HG03064 (cell line): ENCODE measurements around the gene LILRB5.
"Not testable (repeated sequence)": the region's sequence is repeated elsewhere in the genome, so short reads cannot be mapped to it uniquely, and the experiment has no call there.

Source experiments
- ATAC-seq: cut with Tn5 transposase; IDR thresholded peaks from one replicate; pipeline ENCODE4 v1.9.1; 2021; ENCODE audit warnings: low read depth; ENCODE audit not compliant: unreplicated experiment

The LILRB5 gene

DNA sequence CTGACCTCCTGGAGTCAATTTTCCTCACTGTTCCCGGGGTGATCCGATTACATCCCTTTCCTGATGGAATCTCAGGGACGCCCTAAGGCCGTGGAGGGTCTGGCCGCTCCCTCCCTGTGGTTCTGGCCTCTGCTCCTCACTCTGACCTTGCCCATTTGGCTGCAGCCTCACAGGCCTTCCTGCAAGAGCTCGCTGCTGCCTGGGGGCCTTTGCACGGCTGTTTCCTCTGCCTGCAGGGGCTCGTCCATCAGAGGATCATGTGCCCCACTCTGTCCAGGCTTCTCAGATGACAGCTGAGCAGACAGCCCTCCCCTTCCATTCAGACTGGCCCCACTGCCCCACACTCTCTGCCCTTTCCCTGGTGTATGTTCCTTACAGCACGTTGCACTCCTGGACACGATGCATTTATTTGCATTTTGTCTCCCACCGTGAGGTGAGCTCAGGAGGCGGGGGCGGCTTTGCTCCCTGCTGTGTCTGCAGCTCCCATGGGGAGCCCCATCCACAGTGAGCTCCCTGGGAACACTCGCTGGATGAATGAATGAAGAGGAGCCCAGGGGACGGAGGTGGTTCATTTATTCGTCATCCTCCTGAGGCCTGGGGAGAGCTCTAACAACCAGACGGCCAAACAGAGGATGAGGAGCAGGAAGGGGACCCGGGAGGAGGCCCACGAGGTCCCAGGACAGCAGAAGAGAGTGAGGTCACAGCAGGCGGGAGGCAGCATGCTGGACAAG lies 39.4 kb downstream of the LILRB5 start:
- not testable (repeated sequence) for ATAC-seq

DNA sequence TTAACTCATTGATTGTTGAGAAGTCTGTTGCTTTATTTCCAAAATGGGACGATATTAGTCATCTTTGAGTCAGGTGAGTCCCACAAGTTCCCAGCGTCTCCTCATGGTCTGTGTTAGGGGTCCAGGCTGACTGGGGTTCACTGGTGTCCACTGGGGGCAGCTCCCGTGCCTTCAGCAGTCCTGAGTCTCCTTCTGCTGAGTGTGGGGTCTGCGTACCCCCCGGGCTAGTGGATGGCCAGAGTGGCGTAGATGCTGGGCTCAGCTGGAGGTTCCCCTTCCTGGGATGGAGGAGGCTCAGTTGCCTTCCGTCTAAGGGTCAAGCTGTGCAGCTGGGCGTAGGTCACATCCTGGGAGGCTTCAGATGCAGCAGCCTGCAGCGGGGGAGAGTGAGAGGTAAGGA lies 40.2 kb downstream of the LILRB5 start:
- no peak for ATAC-seq

DNA sequence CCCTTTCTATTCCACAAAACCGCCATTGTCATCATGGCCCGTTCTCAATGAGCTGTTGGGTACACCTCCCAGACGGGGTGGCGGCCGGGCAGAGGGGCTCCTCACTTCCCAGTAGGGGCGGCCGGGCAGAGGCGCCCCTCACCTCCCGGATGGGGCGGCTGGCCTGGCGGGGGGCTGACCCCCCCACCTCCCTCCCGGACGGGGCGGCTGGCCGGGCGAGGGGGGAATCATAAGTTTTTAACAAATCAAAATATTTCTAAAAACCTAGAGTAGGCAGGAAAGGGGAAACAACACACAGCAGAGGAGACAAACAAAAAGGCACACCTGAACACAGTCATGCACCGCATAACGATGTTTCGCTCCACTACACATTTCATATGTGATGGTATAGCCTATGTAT lies 42.3 kb downstream of the LILRB5 start:
- not testable (repeated sequence) for ATAC-seq

DNA sequence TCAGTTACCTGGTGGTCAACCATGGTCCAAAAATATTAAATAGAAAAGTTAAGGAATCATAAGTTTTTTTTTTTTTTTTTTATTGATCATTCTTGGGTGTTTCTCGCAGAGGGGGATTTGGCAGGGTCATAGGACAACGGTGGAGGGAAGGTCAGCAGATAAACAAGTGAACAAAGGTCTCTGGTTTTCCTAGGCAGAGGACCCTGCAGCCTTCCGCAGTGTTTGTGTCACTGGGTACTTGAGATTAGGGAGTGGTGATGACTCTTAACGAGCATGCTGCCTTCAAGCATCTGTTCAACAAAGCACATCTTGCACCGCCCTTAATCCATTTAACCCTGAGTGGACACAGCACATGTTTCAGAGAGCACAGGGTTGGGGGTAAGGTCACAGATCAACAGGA lies 42.9 kb downstream of the LILRB5 start:
- not testable (repeated sequence) for ATAC-seq

DNA sequence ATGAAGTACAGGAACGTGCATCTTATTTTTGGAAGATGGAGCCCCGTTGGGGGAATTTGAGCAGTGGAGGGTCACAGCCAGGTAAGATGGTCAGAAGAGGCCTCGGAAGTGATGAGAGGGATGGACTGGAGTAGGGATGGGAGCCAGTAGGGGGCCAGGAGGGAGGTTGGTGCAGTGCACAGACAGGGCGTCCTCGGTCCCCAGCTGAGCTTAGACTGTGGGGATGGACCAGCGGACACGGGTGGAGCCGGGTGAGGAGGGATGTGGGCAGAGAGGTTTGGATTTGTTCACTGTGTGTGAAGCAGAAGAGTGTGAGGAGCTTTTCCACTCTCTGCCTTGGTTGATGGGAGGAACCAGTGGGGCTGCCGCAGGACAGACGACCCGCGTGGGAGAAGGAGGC lies 45.8 kb downstream of the LILRB5 start:
- no peak for ATAC-seq

DNA sequence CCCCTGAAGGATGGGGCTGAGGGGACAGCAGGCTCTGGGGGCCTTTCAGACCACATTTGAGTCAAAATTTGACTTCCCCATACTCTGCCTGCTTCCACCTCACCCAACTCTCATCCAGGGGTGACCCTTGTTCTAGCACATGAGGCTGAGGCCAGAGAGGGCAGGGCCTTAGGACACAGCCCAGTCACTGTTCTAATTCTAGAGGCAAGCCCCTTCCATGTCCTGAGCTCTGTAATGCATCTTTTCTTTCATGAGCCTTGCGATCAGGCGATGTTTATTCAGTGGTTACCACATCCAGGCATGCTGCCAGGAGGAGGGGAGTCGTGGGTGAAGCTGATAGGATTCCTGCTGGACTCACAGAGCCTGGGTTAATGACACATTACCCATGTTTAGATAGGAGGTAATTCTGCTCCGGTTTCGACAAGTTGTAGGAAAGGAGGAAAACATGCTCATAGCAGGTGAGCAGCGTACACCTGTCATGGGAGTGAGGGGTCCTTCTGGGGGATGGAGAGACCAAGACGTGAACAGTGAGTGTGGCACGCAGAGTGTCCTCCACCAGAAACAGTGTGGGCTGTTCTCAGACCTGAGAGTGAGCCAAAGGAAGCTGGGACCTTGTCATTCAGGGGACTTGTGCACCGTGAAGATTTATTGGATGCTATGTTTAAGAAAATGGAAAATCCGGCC lies 47.1 kb downstream of the LILRB5 start:
- ATAC-seq: no peak

DNA sequence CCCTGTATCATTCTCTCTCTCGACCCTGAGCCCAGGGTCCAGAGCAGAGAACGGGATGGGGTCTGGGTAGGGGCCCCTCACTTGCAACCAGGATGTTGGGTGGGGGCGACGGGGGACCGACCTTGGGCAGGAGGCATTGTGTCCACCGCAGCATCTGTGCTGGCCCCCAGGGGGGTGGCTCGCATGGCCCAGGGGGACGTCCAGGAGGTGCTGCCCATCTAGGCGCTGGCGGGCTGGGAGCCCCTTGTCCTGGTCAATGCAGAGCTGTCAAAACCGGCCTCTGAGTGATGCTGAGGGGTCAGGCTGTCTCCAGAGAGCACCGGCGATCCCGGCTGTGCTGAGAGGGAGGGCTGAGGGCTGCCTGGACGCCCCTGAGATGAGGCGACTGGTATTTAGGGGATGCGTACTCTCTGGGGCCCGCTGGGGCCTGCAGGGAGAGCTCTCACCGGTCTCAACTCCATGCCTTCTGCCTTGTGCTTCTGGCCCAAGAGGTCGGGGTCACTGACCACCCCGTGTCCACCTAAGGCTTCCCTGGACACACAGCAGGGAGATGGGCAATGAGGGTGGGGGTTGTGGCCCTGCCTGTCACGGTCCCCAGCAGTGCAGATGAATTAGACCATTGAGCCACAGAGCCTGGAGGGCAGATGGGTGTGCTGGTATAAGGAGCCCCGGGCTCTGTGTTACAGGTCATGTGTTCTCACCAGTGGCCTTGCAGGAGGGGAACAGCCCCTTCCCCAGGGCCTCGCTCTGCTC lies 47.8 kb downstream of the LILRB5 start:
- ATAC-seq: no peak

DNA sequence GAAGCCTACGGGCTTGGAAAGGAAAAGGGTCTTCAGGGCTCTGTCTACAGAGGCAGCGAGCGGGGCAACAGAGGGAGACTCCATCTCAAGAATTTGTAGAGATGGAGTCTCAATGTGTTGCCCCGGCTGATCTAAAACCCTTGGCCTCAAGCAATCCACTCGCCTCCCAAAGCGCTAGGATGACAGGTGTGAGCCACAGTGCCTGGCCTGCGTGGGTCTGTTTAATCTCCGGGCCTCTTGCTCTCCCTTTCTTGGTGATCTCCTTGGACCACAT lies 48.4 kb downstream of the LILRB5 start:
- no peak for ATAC-seq

DNA sequence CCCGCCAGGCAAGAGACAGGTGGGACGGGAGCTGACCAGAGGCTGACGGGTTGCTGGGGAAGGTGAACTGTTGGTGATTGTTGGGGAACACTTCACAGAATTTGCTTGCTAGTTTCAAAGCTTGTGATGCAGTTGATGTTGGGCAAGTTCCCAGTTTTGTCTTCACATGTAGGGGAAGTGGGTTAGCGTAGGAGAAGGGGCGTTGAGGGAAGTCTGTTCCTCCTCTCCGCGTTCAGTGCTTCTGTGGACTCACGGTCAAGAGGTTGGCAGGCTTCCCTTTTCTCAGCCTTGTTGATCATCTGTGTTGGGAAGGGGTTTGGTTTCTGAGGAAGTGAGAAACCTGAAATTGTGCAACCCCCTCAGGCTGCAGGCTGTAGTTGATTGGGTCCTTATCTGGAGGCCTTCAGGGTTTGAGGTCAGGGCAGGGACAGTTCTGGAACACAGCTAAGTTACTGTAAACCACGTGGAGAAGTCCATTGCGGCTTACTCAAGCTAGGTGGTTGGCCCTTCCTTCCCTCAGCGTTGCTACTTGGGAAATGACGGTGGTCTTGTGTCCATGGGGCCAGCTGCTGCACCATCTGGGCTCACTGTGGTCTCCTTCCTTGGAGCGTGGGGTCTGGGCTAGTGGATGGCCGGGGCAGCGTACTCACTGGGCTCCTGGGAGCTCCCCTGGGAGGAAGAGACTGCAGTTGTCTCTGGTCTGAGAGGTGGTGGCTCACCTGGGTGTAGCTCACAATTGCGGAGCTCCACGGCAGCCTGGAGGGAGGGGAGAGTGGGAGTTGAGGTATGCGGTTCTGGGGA lies 48.9 kb downstream of the LILRB5 start:
- no peak for ATAC-seq

DNA sequence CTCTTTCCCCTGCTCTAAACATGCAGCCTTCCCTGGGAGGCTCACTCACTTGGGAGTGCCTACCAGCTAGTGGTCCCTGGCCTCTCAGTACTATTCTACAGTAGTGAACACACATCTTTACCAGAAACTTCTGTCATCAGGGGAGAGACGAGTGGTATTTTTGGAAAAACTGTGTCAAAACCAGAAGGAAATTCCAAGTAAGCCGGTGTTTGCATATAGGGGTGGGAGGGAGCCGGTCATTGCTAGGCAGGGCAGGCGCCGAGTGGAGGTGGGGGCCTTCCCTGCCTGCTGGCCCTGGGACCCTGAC lies 49.4 kb downstream of the LILRB5 start:
- no peak for ATAC-seq

DNA sequence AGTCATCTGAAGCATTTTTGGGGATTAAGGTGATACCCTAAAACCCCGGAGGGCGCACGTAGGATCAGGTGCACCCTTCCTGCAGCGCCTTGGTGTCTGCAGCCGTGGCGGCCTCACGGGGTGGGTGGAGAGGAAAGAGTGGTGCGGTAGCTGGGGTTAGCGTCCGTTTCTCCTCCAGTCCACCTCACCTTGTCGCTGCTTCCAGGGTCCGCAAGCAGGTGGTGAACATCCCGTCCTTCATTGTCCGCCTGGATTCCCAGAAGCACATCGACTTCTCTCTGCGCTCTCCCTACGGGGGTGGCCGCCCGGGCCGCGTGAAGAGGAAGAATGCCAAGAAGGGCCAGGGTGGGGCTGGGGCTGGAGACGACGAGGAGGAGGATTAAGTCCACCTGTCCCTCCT lies 49.9 kb downstream of the LILRB5 start:
- ATAC-seq: not testable (repeated sequence)

DNA sequence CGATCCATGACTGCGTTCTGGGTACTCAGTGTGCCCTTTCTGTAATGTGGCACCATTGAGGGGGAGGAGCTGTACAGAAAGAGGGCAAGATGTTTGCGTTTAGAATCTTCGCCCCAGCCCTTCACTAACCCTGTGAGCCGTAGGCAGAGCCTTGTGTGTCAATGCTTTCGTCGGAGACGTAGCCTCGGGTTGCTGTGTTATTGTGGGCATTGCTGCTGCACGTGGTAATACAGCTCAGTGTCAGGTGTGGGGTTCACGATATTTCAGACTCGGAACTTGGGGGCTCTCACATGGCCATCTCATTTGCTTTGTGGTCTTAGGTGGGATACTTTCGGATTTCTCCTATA lies 50.3 kb downstream of the LILRB5 start:
- no peak for ATAC-seq

DNA sequence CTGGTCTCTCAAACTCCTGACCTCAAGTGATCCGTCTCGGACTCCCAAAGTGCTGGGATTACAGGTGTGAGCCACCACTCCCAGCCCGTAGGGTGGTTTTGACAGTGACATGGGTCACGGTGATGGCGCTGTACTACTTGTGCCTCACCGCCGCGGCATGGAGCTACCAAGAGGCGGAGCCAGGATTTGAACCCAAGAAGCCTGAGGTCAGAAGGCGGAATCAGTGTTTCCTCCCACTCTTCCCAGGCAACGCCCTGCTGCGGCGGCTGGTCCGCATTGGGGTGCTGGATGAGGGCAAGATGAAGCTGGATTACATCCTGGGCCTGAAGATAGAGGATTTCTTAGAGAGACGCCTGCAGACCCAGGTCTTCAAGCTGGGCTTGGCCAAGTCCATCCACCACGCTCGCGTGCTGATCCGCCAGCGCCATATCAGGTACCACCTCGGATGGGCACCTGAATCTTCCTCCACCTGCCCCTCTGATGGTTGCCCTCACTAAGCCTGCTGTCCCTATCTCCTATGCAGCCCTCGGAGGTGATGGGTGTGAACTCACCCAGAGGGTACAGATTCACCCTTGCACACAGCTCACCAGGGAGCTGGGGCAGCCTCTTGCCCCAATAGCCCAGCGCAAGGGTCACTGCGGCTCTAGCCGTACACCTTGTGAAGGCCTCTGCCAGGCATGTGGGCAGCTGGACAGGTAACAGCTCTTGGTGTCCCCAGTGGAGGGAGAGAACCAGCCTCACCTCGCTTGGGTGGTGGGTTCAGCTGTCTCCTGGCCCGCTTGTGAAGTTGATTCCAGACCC lies 50.8 kb downstream of the LILRB5 start:
- ATAC-seq: no peak

DNA sequence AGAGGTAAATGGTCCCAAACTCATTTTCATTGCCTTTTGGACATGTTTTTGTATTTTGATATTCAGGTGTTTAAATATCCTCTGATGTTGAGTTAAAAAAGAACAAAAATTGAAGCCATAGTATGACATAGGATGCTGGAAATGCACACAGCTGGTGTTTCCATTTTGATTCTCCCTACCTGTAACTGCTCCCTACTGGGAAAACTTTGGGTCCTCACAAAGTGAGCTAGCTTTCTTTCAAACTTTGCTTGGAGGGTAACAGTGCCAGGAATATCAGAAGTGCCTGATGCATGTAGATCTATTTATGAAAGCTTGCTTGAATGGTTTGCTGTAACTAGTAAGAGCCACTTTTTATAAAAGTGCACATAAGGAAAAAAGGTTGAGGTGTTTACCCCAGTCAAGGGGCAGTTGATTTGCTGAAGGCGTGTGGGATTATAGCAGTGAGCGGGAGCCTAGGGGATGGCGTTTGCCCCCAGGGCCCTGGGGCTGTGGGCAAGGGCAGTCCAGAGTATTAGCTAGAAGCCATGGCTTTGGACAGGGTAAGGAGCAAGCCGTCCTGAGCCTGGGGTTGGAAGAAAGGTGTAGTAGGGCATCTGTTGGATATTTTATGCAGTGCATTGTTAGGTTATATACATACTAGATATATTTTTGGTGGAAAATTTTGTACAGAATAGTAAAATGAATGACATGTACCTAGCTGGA lies 52.2 kb downstream of the LILRB5 start:
- ATAC-seq: no peak

DNA sequence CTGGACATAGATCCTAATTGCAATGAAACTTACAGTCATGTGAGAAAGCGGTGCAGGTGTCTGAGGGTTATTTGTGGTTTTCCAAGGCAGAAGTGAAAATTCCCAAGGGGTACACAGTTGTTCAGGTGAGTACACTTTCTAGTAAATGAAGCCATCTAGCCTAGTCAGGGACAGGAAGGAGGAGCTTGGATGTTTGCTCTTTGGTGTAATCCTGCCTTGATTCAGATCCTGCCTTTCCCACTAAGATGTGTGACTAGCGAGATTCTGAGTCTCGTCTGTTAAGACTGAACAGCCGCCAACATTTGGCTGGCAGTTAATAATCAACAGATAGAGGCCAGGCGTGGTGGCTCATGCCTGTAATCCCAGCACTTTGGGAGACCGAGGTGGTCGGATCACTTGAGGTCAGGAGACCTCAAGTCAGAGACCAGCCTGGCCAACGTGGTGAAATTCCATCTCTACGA lies 53.9 kb downstream of the LILRB5 start:
- no peak for ATAC-seq

DNA sequence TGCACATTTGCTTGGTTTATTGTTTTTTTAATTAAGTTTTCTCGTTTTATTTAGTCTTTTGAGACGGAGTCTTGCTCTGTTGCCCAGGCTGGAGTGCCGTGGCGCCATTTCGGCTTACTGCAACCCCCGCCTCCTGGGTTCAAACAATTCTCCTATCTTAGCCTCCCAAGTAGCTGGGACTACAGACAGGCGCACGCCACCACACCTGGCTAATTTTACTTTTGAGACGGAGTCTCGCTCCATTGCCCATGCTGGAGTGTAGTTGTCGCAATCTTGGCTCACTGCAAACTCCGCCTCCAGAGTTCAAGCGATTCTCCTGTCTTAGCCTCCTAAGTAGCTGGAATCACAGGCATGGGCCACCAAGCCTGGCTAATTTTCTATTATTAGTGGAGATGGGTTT lies 55.1 kb downstream of the LILRB5 start:
- ATAC-seq: no peak

DNA sequence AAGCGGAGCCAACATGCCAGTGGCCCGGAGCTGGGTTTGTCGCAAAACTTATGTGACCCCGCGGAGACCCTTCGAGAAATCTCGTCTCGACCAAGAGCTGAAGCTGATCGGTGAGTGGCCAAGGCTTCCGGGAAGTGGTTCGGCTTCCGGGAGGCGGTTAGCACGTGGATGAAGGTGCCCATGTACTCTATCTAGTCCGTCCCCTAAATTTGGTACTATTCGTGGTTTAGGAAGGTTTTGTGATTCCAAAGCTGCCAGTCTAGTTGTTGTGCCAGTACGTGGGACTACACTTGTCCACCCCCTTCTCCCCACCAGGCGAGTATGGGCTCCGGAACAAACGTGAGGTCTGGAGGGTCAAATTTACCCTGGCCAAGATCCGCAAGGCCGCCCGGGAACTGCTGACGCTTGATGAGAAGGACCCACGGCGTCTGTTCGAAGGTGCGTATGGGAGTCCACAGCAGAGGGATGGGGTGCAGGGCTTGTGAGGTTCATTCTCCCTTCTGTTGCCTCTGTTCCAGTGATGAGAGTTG lies 55.8 kb downstream of the LILRB5 start:
- no peak for ATAC-seq
